Stromal cell of bone marrow (primary cell): Measurements from ENCODE around the gene TBC1D3B.
A peak's percentile ranks its signal among the peaks of the same experiment; 100 is the strongest.
"Not testable (repeated sequence)": the region's sequence is repeated elsewhere in the genome, so short reads cannot be mapped to it uniquely, and the experiment has no call there.

Experiments used
- DNase-seq: peaks from one replicate; pipeline ENCODE4 v3.0.0-alpha.2; 2012; ENCODE audit warnings: low read depth

TBC1D3B gene

GRCh38 chr17:36201102-36201501, 24.7 kb upstream of the TBC1D3B start:
- not testable (repeated sequence) for DNase-seq

- no peak for DNase-seq
These were observed 22.5 kb upstream of the TBC1D3B start for GRCh38 chr17:36198831-36199465.

GRCh38 chr17:36197387-36197703, 20.9 kb upstream of the TBC1D3B start:
- no peak for DNase-seq

- DNase-seq, result no peak
These were observed 19.7 kb upstream of the TBC1D3B start for GRCh38 chr17:36196131-36196486.

GRCh38 chr17:36195434-36196130, 19.1 kb upstream of the TBC1D3B start:
- DNase-seq, result no peak

- not testable (repeated sequence) for DNase-seq
These were observed 18.5 kb upstream of the TBC1D3B start for GRCh38 chr17:36194832-36195433.

GRCh38 chr17:36194147-36194831, 17.9 kb upstream of the TBC1D3B start:
- DNase-seq, result not testable (repeated sequence)

- DNase-seq, result no peak
These were observed 16.9 kb upstream of the TBC1D3B start for GRCh38 chr17:36193216-36193775.

GRCh38 chr17:36190549-36191330, 14.3 kb upstream of the TBC1D3B start:
- not testable (repeated sequence) for DNase-seq

- DNase-seq, result not testable (repeated sequence)
These were observed 13.6 kb upstream of the TBC1D3B start for GRCh38 chr17:36189993-36190392.

- DNase-seq, result no peak
These were observed 12.5 kb upstream of the TBC1D3B start for GRCh38 chr17:36188891-36189306.

- DNase-seq, result not testable (repeated sequence)
These were observed 11.7 kb upstream of the TBC1D3B start for GRCh38 chr17:36187943-36188665.

GRCh38 chr17:36186810-36187763, 10.7 kb upstream of the TBC1D3B start:
- DNase-seq, result not testable (repeated sequence)

- DNase-seq, result no peak
These were observed 9.0 kb upstream of the TBC1D3B start for GRCh38 chr17:36185416-36185815.

GRCh38 chr17:36184023-36184765, 7.8 kb upstream of the TBC1D3B start:
- DNase-seq, result no peak

GRCh38 chr17:36183001-36183971, 6.8 kb upstream of the TBC1D3B start:
- peak; percentile 34 for DNase-seq

GRCh38 chr17:36182176-36183000, 6.0 kb upstream of the TBC1D3B start:
- no peak for DNase-seq
